ENCODE data around the gene ARRDC1. TPM values are rescaled to one million over a fixed set of nuclear protein-coding genes. Genes with fewer than 3 reads are reported as not detected.

ARRDC1 gene
- total and polyA plus RNA-seq, 9 of the 15 experiments (the other 6 are each of a cell fraction or from before 2014, with no cell fraction given) = 0.21 to 45.3 (median 18.6) TPM

DNA sequence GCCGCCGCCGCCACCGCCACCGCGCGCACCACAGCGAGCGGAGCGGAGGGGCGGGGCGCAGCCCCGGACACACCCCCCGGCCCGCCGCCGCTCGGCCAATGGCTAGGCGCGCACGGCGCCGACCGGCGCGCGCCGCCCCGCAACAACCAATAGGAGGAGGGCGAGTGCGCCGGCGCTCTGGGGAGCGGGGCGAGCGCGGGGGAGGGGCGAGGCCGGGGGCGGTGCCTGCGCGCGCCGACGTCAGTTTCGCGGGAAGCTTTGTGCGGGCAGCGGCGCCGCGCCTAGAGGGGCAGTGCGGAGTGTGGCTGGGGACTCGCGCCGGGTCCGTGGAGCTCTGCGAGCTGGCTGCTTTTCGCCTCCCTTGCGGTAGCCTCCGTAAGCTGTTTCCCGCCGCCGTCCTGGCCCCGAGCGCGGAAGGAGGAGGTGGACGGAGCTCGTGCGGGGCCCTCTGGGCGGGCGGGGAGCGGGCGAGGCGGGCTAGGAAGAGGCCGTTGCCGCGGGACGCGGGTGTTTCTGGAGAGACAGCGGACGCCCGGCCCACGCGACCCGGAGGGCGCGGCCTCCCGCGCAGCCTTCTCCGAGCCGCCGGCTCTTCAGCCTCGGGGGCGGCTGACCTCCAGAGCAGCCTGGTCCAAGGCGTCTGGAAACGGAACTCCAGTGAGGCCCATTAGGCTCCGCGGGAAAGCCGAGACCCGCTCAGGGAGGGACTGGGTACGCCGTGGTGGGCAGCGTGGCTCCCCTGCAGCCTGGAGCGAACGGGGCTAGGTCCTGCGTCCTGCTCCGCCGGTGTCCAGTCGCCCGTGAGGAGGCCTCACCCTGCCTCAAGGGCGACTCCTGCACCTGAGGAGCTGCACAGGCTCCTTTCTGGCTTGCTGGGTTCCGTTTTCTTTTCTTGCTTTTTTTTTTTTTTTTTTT is 14.8 kb upstream of the ARRDC1 start, which contains the start of gene ZMYND19 (continued):
- TF ChIP-seq ZNF41 (CRISPR knock-in tag; conservative IDR thresholded peaks at IDR 0.05) (no peak), ATF7 (IDR thresholded peaks at IDR 0.05) (peak; percentile 49; the same call in 1 of the 2 replicates), NFYB (IDR thresholded peaks at IDR 0.05; ENCODE audit: extremely low read depth, insufficient read length) (peak; percentile 32), SIRT6 (IDR thresholded peaks at IDR 0.05; ENCODE audit: low read depth, low read length) (no peak), RBM15 (IDR thresholded peaks at IDR 0.05; ENCODE audit: insufficient read depth, low read length) (no peak), TOE1 (IDR thresholded peaks at IDR 0.05; ENCODE audit: borderline replicate concordance) (no peak), TOE1 (CRISPR knock-in tag; IDR thresholded peaks at IDR 0.05; ENCODE audit: borderline replicate concordance, low read depth) (no peak), ZNF253 (CRISPR knock-in tag; conservative IDR thresholded peaks at IDR 0.05) (no peak), PHF20 (IDR thresholded peaks at IDR 0.05; ENCODE audit: partially characterized antibody) (no peak), CEBPB (tag; IDR thresholded peaks at IDR 0.05) (no peak), ZNF699 (CRISPR knock-in tag; IDR thresholded peaks at IDR 0.05; ENCODE audit: insufficient replicate concordance) (no peak), NFATC3 (IDR thresholded peaks at IDR 0.05) (no peak), FOXK1 (CRISPR knock-in tag; IDR thresholded peaks at IDR 0.05; ENCODE audit: borderline replicate concordance) (peak; percentile 70; the same call in 1 of the 2 replicates), ZNF445 (CRISPR knock-in tag; IDR thresholded peaks at IDR 0.05; ENCODE audit: low read depth) (no peak), TAF7 (tag; IDR thresholded peaks at IDR 0.05) (no peak), GATAD2B (IDR thresholded peaks at IDR 0.05; ENCODE audit: borderline replicate concordance) (no peak), HSF4 (CRISPR knock-in tag; IDR thresholded peaks at IDR 0.05; ENCODE audit: borderline replicate concordance) (no peak), HDAC8 (tag; IDR thresholded peaks at IDR 0.05) (no peak), BCOR (IDR thresholded peaks at IDR 0.05) (no peak), MAFG (tag; conservative IDR thresholded peaks at IDR 0.05) (no peak), TEAD1 (CRISPR knock-in tag; IDR thresholded peaks at IDR 0.05) (0 out of 4 replicates have a peak, but pooled peaks of 1 of the 2 experiments have one; percentile 48), SMAD4 (CRISPR knock-in tag; conservative IDR thresholded peaks at IDR 0.05) (peak; percentile 40; the same call in 1 of the 2 replicates), SRSF3 (IDR thresholded peaks at IDR 0.05; ENCODE audit: insufficient read depth, low read length) (no peak)
- TF ChIP-seq, protein P1, sequence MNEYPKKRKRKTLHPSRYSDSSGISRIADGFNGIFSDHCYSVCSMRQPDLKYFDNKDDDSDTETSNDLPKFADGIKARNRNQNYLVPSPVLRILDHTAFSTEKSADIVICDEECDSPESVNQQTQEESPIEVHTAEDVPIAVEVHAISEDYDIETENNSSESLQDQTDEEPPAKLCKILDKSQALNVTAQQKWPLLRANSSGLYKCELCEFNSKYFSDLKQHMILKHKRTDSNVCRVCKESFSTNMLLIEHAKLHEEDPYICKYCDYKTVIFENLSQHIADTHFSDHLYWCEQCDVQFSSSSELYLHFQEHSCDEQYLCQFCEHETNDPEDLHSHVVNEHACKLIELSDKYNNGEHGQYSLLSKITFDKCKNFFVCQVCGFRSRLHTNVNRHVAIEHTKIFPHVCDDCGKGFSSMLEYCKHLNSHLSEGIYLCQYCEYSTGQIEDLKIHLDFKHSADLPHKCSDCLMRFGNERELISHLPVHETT (CRISPR knock-in tag; conservative IDR thresholded peaks at IDR 0.05 in 1 of 2, IDR thresholded peaks at IDR 0.05 in 1 of 2) = no peak
- TF ChIP-seq, protein P2, sequence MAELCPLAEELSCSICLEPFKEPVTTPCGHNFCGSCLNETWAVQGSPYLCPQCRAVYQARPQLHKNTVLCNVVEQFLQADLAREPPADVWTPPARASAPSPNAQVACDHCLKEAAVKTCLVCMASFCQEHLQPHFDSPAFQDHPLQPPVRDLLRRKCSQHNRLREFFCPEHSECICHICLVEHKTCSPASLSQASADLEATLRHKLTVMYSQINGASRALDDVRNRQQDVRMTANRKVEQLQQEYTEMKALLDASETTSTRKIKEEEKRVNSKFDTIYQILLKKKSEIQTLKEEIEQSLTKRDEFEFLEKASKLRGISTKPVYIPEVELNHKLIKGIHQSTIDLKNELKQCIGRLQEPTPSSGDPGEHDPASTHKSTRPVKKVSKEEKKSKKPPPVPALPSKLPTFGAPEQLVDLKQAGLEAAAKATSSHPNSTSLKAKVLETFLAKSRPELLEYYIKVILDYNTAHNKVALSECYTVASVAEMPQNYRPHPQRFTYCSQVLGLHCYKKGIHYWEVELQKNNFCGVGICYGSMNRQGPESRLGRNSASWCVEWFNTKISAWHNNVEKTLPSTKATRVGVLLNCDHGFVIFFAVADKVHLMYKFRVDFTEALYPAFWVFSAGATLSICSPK (IDR thresholded peaks at IDR 0.05; ENCODE audit: borderline replicate concordance) = no peak

Measured in K562 (cell line).